Measurements from ENCODE around the gene FAHD1.
"Not testable (repeated sequence)": the region's sequence is repeated elsewhere in the genome, so short reads cannot be mapped to it uniquely, and the experiment has no call there.

FAHD1 gene

DNA sequence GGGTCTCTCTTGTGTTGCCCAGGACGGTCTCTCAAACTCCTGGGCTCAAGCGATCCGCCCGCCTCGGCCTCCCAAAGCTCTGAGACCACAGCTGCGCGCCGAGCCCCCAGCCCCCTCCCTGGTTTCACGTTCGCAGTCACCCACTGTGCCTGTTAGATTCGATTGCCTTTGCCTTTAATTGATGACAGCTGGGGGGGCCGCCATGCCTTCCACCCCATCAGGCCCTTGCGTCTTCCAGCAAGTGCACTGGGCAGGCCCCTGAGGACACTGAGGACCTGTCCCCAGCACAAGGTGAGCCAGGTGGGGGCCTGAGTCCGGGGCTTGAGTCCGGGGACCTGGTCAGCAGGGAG lies 36.8 kb upstream of the FAHD1 start:
- DNase-seq, result no peak

DNA sequence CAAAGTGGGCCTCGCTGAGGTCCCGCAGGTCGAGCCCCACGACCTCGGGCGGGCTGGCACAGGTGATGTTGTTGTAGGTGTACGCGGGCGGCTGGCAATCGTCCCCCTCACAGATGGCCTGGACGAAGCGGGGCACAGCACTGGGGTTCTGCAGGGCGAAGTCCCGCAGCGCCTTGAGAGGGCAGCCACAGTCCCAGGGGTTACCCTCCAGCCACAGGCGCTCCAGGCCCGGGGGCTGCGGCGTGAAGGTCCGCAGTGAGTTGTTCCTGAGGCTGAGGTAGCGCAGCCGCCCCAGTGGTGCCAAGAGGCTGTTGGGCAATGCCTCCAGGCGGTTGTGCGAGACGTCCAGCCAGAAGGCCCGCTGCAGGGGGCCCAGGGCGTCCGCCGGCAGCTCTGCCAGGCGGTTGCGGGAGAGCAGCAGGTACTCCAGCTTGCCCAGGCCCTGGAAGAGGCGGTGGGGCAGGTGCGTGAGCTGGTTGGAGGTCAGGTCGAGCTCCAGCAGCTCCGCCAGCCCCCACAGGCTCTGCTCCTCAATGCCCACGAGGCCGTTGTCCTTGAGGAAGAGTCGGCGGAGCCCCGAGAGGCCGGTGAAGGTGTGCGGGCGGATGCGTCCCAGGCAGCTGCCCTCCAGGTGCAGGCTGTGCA lies 36.3 kb upstream of the FAHD1 start:
- no peak for DNase-seq

- DNase-seq, result no peak
Measured at GRCh38 chr16:1791256-1791942, 35.6 kb upstream of the FAHD1 start.

- DNase-seq, result no peak
Measured at GRCh38 chr16:1791943-1792812, 34.8 kb upstream of the FAHD1 start.

DNA sequence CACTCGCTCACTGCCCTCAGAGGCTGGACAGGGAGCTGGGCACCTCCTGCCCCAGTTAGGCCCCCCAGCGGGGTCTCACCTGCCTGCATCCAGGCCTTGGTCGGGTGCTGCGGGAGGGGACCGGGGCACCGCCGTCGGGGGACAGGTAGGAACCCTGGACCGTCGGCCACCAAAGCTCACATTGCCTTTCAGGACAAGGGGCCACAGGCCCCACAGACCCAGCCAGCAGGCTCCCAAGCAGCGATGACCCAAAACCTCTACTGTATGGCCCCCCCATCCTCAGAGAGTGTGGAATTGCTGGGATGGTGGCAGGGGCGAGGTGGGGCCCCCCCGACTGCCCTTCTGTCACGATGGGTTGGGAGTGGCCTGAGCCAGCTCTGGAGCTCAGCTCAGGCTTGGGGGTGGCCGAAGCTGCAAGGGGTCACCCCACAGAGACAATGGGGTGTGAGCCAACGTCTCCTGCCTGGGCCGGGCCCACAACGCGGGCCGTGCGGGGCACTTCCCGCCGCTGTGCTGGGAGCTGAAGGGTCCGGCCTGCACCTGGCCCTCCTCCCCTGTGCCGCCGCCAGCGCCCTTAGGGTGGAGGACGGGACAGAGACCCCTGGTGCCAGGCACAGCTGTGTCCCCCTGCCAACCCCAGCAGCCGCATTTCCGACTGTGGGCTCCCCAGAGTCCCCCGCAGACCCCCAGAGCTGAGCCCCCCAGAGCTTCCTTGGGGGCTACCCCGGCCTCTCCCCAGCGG lies 34.0 kb upstream of the FAHD1 start:
- no peak for DNase-seq

GRCh38 chr16:1793578-1794220 lies 33.3 kb upstream of the FAHD1 start, which contains the start of gene IGFALS:
IGFALS (minus strand) TSS chr16:1793705; CDS start chr16:1793652, 53 bp downstream.
- no peak for DNase-seq

- no peak for DNase-seq
Measured at GRCh38 chr16:1794221-1794871, 32.7 kb upstream of the FAHD1 start.

DNA sequence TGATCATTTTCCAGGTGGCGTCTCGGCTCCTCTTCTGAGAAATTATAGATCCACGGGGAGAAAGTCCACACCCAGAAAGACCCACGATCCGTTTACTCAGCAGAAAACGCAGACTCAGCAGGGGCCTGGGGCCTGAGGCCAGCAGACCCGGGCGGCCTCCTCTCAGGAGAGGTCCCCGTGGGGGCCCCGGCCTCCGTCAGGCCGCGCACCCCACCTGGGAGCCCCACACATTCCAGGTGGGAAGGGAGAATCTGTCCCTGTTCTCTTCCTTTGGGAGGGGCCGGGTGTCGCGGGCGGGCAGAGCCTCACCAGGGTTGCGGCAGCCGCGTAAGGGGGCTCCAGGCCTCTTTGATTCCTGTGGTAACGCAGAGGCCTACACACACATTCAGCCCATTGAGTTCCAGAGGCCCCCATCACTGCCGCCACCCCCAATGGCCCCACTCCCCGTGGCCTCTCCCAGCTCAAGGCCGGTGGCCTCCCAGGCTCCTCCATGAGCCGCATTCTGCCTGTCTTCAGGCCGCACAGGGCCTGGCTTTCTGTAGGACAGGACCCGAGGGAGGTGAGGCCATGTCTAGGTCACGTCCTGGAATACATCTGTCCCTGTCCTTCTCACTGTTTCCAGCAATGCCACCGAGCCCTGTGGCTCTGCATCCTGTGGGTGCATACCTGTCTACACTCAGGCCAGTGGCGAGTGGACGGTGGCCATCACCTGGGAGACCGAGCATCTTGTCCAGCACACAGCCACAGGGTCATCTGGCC lies 31.9 kb upstream of the FAHD1 start:
- no peak for DNase-seq

DNA sequence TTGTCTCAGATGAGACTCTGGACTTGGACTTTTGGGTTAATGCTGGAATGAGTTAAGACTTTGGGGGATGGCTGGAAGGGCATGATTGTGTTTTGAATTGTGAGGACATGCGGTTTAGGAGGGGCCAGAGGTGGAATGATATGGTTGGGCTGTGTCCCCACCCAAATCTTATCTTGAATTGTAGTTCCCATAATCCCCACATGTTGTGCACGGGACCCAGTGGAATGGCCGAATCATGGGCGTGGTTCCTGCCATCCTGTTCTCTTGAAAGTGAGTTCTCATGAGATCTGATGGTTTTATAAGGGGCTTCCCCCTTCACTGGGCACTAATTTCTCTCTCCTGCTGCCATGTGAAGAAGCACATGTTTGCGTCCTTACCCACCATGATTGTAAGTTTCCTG lies 27.7 kb upstream of the FAHD1 start:
- not testable (repeated sequence) for DNase-seq

- no peak for DNase-seq
Measured at GRCh38 chr16:1800701-1801100, 26.3 kb upstream of the FAHD1 start.

GRCh38 chr16:1807626-1808025 lies 19.4 kb upstream of the FAHD1 start:
- DNase-seq, result no peak

- DNase-seq, result no peak
Measured at GRCh38 chr16:1808691-1809090, 18.3 kb upstream of the FAHD1 start.

DNA sequence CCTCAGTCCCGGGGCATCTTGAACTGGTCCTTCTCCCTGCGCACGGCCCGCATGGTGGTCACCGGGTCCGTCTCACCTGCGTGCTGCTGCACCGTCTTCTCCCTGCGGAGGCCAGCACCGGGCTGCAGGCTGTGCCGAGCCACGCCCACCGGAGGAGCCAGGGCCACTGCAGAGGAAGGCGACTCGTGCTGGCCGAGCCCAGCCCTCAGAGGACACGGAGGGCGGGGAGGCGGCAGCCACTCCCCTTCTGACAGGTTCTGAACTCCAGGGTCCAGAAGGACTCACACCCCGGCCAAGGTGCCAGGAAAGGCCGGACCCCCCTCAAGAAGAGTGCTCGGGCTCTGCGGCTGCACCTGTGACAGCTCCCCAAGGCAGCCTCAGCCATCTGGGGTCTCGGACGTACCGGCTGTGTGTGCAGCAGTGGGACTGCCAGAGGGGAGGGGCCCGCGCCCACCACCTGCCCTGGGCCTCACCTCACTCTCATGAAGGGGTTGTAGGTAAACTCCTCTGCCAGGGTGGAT lies 17.7 kb upstream of the FAHD1 start:
- no peak for DNase-seq

- DNase-seq, result no peak
Measured at GRCh38 chr16:1810106-1810505, 16.9 kb upstream of the FAHD1 start.

- no peak for DNase-seq
Measured at GRCh38 chr16:1810536-1810935, 16.5 kb upstream of the FAHD1 start.

GRCh38 chr16:1812732-1813163 lies 14.3 kb upstream of the FAHD1 start:
- DNase-seq, result peak; percentile 11

GRCh38 chr16:1815461-1815860 lies 11.5 kb upstream of the FAHD1 start:
- no peak for DNase-seq

DNA sequence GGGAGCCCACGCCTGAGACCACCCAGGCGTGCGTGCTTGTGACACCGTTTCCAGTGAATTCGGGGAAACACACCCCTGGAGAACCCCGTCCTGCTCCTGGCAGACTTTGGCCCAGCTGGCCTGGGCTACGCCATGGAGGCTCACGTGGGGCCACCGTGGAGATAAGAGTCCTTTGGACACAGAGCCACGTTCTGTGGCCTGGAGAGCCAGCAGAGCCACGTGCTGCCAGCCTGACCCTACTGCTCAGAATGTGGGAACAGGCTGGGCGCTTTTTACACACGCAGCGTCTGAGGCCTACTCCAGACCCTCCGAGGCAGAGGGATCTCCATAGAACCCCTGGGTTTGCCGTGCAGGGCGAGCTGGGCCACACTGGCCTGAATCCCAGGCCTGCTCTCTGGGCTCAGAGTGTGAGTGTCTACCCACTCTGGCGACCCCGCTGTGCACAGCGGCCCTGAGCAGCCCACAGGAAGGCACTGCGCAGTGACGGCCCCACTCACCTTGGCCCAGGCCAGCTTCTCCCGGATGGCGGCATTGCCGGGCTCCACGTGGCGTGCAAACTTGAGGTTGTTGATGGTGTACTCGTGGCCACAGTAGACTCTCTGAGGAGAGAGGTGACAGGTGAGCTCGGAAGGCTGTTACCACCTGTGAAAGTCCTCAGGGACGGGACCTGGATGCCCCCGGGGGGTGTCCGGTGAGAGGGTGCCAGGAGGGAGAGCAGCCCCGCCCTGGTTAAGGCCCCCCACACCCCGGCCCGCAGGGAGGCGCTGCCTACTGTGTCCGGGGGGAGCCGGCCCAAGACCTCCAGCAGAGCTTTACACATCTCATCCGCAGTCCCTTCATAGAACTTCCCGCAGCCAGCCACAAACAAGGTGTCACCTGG lies 10.4 kb upstream of the FAHD1 start:
- no peak for DNase-seq

DNA sequence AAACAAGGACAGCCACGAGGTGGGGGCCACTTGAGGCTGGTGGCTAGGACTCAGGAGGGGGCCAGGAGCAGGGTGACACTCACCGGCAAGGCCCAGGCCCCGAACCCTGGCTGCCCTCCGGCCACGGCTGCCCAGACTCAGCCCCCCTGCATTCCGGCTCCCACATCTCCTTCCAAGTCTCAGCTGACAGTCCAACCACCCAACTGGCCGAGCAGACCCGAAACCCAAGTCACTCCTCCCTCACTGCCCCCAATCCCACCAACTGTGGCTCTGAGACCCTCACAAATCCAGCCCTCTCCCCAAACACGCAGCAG lies 9.8 kb upstream of the FAHD1 start:
- DNase-seq, result no peak

- DNase-seq, result no peak
Measured at GRCh38 chr16:1817716-1818115, 9.3 kb upstream of the FAHD1 start.

All from NCI-H446 treated with DMSO at 0.1 percent for 48 hours (cell line).